PC-9 (cell line): ENCODE results near the gene CFAP68.

Experiments used
- CTCF ChIP-seq: fragments of 200-600 bp; sonication (generic); conservative IDR thresholded peaks from 2 replicates; pipeline ENCODE4 v1.6.1; 2017; ENCODE audit warnings: mixed run types, antibody characterized with exemption, mild to moderate bottlenecking, moderate library complexity
- EZH2 ChIP-seq: fragments of 200-600 bp; sonication (generic); IDR thresholded peaks from 2 replicates; pipeline ENCODE4 v1.8.0; 2017; ENCODE audit warnings: antibody characterized with exemption, low read depth

GRCh38 chr11:111845276-111846028 is 33.9 kb upstream of the CFAP68 start:
- no peak for TF ChIP-seq CTCF
- no peak for TF ChIP-seq EZH2
